Liver (tissue), 9 donors: Measurements from ENCODE around the gene TEX2. TPM values are rescaled to one million over a fixed set of nuclear protein-coding genes. Genes with fewer than 3 reads are reported as not detected.
A peak's percentile ranks its signal among the peaks of the same experiment; 100 is the strongest.

Experiments
- DNase-seq: peaks from one replicate; pipeline ENCODE4 v3.0.0-alpha.2; 2017; ENCODE audit warnings: low spot score
- H3K27ac ChIP-seq, 2 donors: one replicate each; pipeline ENCODE4 v1.7.0; 2013; ENCODE audit warnings: inconsistent platforms in 2 of 2, low read length in 2 of 2, control low read depth in 1 of 2, low read depth in 1 of 2, mild to moderate bottlenecking in 1 of 2
- H3K27me3 ChIP-seq, 4 donors: one replicate each; pipeline versions ENCODE4 v1.6.1 to v1.7.0; 2013; ENCODE audit warnings: low read length in 3 of 4, inconsistent platforms in 1 of 4, mild to moderate bottlenecking in 1 of 4, moderate library complexity in 1 of 4; ENCODE audit not compliant: control insufficient read depth in 4 of 4, insufficient read depth in 4 of 4
- H3K36me3 ChIP-seq, 4 donors: one replicate each; pipeline versions ENCODE4 v1.6.1 to v1.7.0; 2013; ENCODE audit warnings: low read length in 3 of 4, mild to moderate bottlenecking in 3 of 4, low read depth in 1 of 4, moderate library complexity in 1 of 4; ENCODE audit not compliant: control insufficient read depth in 4 of 4, insufficient read depth in 3 of 4
- H3K4me1 ChIP-seq, 4 donors: one replicate each; pipeline versions ENCODE4 v1.6.1 to v1.7.0; 2013; ENCODE audit warnings: low read length in 3 of 4, mild to moderate bottlenecking in 3 of 4, moderate library complexity in 1 of 4; ENCODE audit not compliant: control insufficient read depth in 4 of 4, insufficient read depth in 4 of 4
- H3K4me3 ChIP-seq, 3 donors: one replicate each; pipeline versions ENCODE4 v1.6.1 to v1.7.0; 2013; ENCODE audit warnings: low read length in 3 of 3, control low read depth in 1 of 3, low read depth in 1 of 3, mild to moderate bottlenecking in 1 of 3
- H3K9ac ChIP-seq, 2 donors: one replicate each; pipeline ENCODE4 v1.7.0; 2013; ENCODE audit warnings: low read length in 2 of 2, mild to moderate bottlenecking in 2 of 2, moderate library complexity in 2 of 2, control low read depth in 1 of 2, low read depth in 1 of 2
- H3K9me3 ChIP-seq, 4 donors: one replicate each; pipeline versions ENCODE4 v1.6.1 to v1.7.0; 2013; ENCODE audit warnings: low read length in 3 of 4; ENCODE audit not compliant: control insufficient read depth in 4 of 4
- ATF3 ChIP-seq: IDR thresholded peaks from 2 replicates; pipeline ENCODE4 v1.6.1; 2016; ENCODE audit warnings: antibody characterized with exemption
- CTCF ChIP-seq: fragments of 150-350 bp; IDR thresholded peaks from 2 replicates; pipeline ENCODE4 v1.5.1; 2017; ENCODE audit warnings: improper control_type of control experiment, low read depth, low read length; ENCODE audit not compliant: missing input control
- EGR1 ChIP-seq, 2 donors: IDR thresholded peaks; 2 replicates each; pipeline ENCODE4 v1.6.1; 2016 to 2018; ENCODE audit warnings: antibody characterized with exemption in 2 of 2, low read depth in 2 of 2
- FOXA1 ChIP-seq: IDR thresholded peaks from 2 replicates; pipeline ENCODE4 v1.6.1; 2016; ENCODE audit warnings: antibody characterized with exemption
- FOXA2 ChIP-seq: IDR thresholded peaks from 2 replicates; pipeline ENCODE4 v1.6.1; 2016; ENCODE audit warnings: antibody characterized with exemption
- GABPA ChIP-seq, 2 donors: IDR thresholded peaks in 1 of 2; conservative IDR thresholded peaks in 1 of 2; 2 replicates each; pipeline ENCODE4 v1.6.1; 2016; ENCODE audit warnings: antibody characterized with exemption in 2 of 2, mild to moderate bottlenecking in 1 of 2, moderate library complexity in 1 of 2
- HNF4A ChIP-seq, 2 donors: conservative IDR thresholded peaks; 2 replicates each; pipeline ENCODE4 v1.6.1; 2016; ENCODE audit warnings: antibody characterized with exemption in 2 of 2, mild to moderate bottlenecking in 2 of 2
- HNF4G ChIP-seq: IDR thresholded peaks from 2 replicates; pipeline ENCODE4 v1.6.1; 2016; ENCODE audit warnings: antibody characterized with exemption
- JUND ChIP-seq, 2 donors: IDR thresholded peaks; 2 replicates each; pipeline ENCODE4 v1.6.1; 2016; ENCODE audit warnings: antibody characterized with exemption in 2 of 2
- MAX ChIP-seq: IDR thresholded peaks from 2 replicates; pipeline ENCODE4 v1.6.1; 2016; ENCODE audit warnings: antibody characterized with exemption
- NR2F2 ChIP-seq: IDR thresholded peaks from 2 replicates; pipeline ENCODE4 v1.6.1; 2016; ENCODE audit warnings: antibody characterized with exemption
- RAD21 ChIP-seq, 2 donors: IDR thresholded peaks; 2 replicates each; pipeline ENCODE4 v1.6.1; 2016; ENCODE audit warnings: antibody characterized with exemption in 2 of 2, mild to moderate bottlenecking in 2 of 2
- RXRA ChIP-seq, 2 donors: IDR thresholded peaks; 2 replicates each; pipeline ENCODE4 v1.6.1; 2017 to 2018; ENCODE audit warnings: antibody characterized with exemption in 2 of 2, mild to moderate bottlenecking in 1 of 2
- SP1 ChIP-seq: IDR thresholded peaks from 2 replicates; pipeline ENCODE4 v1.6.1; 2018; ENCODE audit warnings: antibody characterized with exemption, mild to moderate bottlenecking
- TAF1 ChIP-seq: conservative IDR thresholded peaks from 2 replicates; pipeline ENCODE4 v1.6.1; 2016; ENCODE audit warnings: antibody characterized with exemption, mild to moderate bottlenecking
- YY1 ChIP-seq: IDR thresholded peaks from 2 replicates; pipeline ENCODE4 v1.6.1; 2016; ENCODE audit warnings: antibody characterized with exemption, mild to moderate bottlenecking
- ZBTB33 ChIP-seq: IDR thresholded peaks from 2 replicates; pipeline ENCODE4 v1.6.1; 2016; ENCODE audit warnings: antibody characterized with exemption
- WGBS: extraction: QIAGEN DNeasy Blood & Tissue Kit; methylation state at CpG from one replicate; pipeline ENCODE4 v1.1.7; 2013; 5-methylcytosine and 5-hydroxymethylcytosine counted together
- polyA plus RNA-seq, 2 donors: library from polyadenylated mRNA; stranded (reverse) in 1 of 2; unstranded in 1 of 2; fragments of 200-250 nt in 1 of 2; fragments of >200 nt in 1 of 2; fragmentation: Nextera tagmentation in 1 of 2; extraction: Ambion mirVana in 1 of 2; gene quantifications; one replicate each; pipeline versions ENCODE4 v1.2.1 to v1.2.3, GENCODE V29; 2013 to 2015
- total RNA-seq, 2 donors: library from RNA; depleted of rRNA; stranded (reverse); fragments of >200 nt; gene quantifications; one replicate each; pipeline ENCODE4 v1.2.3, GENCODE V29; 2014
- donor health status: healthy.
- donor health status: healthy.
- donor health status: healthy.
- donor health status: healthy.
- donor health status: healthy.

The TEX2 gene
- total and polyA plus RNA-seq, 4 donors, result 15.9 to 39.8 (median 28.2) TPM

GRCh38 chr17:64178011-64178825, 84.8 kb downstream of the TEX2 start (continued):
- TF ChIP-seq MAX, result peak; percentile 80

- Histone ChIP-seq H3K4me3 (no peak overlapping the region), H3K9ac (no peak overlapping the region), H3K9me3 (no peaks in the 10 kb centered on the region), H3K27me3 (no peaks in the 10 kb centered on the region), H3K36me3 (peaks cover 0 to 4% (median 0%) of the 10 kb centered on the region in 4 donors), H3K27ac (peak overlapping the region; percentile 21 to 62), H3K4me1 (peaks cover 13 to 69% (median 51%) of the 10 kb centered on the region in 4 donors)
- no peak for DNase-seq
- no peak for TF ChIP-seq HNF4A (conservative IDR thresholded peaks at IDR 0.05)
- no peak for TF ChIP-seq CTCF
- TF ChIP-seq GABPA (IDR thresholded peaks at IDR 0.05 in 1 of 2, conservative IDR thresholded peaks at IDR 0.05 in 1 of 2), result no peak
- no peak for TF ChIP-seq TAF1
- TF ChIP-seq NR2F2, result no peak
- 57% methylated on average over 7 of the region's 7 CpGs for WGBS
Measured at GRCh38 chr17:64177311-64178010, 85.6 kb downstream of the TEX2 start.

- no peaks in the 10 kb centered on the region for H3K27me3 ChIP-seq
- no peak overlapping the region for H3K9ac ChIP-seq
- H3K9me3 ChIP-seq, result no peaks in the 10 kb centered on the region
- no peak for DNase-seq
- H3K27ac ChIP-seq, result peak overlapping the region in 1 of 2 donors; percentile 40
- H3K4me1 ChIP-seq, result peaks cover 13 to 69% (median 51%) of the 10 kb centered on the region in 4 donors
- no peak overlapping the region for H3K4me3 ChIP-seq
- peaks cover 0 to 4% (median under 1%) of the 10 kb centered on the region in 4 donors for H3K36me3 ChIP-seq
- TF ChIP-seq TAF1 (no peak), MAX (peak; percentile 23), HNF4G (no peak), ZBTB33 (peak; percentile 19), EGR1 (IDR thresholded peaks at IDR 0.05; ENCODE audit: low read depth in 2 of 2) (no peak), CTCF (no peak), RAD21 (IDR thresholded peaks at IDR 0.05) (peak in 1 of 2 donors; percentile 44), SP1 (peak; percentile 29), FOXA2 (no peak), YY1 (peak; percentile 41), FOXA1 (no peak), NR2F2 (peak; percentile 57), HNF4A (conservative IDR thresholded peaks at IDR 0.05) (peak; percentile 61 to 76), RXRA (IDR thresholded peaks at IDR 0.05) (peak; percentile 50 to 65), ATF3 (no peak), GABPA (IDR thresholded peaks at IDR 0.05 in 1 of 2, conservative IDR thresholded peaks at IDR 0.05 in 1 of 2) (peak in 1 of 2 donors; percentile 11), JUND (IDR thresholded peaks at IDR 0.05) (peak in 1 of 2 donors; percentile 9)
Measured at GRCh38 chr17:64176556-64176955, 86.5 kb downstream of the TEX2 start.
